ENCODE results near the gene CYP4V2. TPM values are rescaled to one million over a fixed set of nuclear protein-coding genes. Genes with fewer than 3 reads are reported as not detected.
A peak's percentile ranks its signal among the peaks of the same experiment; 100 is the strongest.

Gene CYP4V2
- total RNA-seq, 2 experiments from 2014 or later: 18.3 to 19.2 TPM

DNA sequence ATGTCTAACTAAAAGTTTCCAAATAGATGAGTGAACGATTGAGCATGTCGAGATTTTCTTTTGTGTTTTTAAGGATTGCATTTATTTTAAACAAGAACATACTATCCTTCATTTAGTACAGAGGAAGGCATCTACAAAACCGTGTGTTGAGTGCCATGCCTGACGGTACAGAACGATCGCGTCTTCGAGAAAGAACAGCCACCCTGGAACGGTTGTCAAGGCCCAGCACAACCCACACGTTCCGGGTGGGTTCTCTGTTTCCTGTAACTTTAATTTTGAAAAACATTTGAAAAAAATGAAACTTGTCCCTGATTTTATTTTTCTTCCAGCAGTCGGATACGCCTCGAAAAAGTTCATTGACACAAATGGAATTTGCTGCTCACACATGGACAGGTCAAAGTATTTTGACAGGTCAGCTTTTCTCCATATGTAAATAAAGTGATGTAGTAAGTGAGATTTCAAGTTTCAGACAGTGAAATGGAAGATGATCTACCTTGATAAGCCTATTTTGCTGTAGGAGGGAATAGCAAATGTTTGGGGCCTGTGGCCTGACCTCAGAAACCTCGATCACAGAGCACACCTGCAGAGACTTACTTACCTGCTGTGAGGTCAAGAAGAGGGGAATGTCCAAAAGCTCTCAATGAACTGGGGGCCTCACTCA, 24.4 kb upstream of the CYP4V2 start:
- no peak for ATAC-seq (ENCODE audit: low read depth)
- no peak overlapping the region for H3K27ac Mint-ChIP-seq
- H3K9me3 Mint-ChIP-seq: no peaks in the 10 kb centered on the region
- no peaks in the 10 kb centered on the region for H3K27me3 Mint-ChIP-seq
- H3K4me3 Mint-ChIP-seq: no peak overlapping the region
- H3K4me1 Mint-ChIP-seq: peaks cover 5% of the 10 kb centered on the region
- no peaks in the 10 kb centered on the region for H3K36me3 Mint-ChIP-seq
- POLR2A ChIA-PET: no interaction called here
- no peak for DNase-seq

DNA sequence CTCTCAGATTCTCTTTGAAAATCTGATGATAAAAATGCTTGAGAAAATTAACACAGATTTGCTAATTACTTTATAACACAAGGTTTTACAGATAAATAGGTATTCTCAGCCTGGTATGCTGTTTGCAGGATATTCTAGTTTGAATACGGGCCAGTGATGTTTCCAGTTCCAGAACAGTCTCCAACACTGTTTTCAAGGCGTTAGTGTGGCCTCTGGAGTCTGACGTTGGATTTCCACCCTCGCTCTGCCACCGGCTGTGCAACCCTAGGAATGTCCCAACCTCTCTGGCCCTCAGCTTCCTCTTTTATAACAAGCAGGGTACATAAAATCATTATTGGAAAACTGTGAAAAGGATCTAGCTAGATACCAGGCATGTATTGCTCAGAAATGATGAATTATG, 23.8 kb upstream of the CYP4V2 start:
- peaks cover 5% of the 10 kb centered on the region for H3K4me1 Mint-ChIP-seq
- POLR2A ChIA-PET: no interaction called here
- no peaks in the 10 kb centered on the region for H3K27me3 Mint-ChIP-seq
- H3K36me3 Mint-ChIP-seq: no peaks in the 10 kb centered on the region
- H3K9me3 Mint-ChIP-seq: no peaks in the 10 kb centered on the region
- no peak overlapping the region for H3K27ac Mint-ChIP-seq
- DNase-seq (no peak), ATAC-seq (ENCODE audit: low read depth) (no peak)
- no peak overlapping the region for H3K4me3 Mint-ChIP-seq

DNA sequence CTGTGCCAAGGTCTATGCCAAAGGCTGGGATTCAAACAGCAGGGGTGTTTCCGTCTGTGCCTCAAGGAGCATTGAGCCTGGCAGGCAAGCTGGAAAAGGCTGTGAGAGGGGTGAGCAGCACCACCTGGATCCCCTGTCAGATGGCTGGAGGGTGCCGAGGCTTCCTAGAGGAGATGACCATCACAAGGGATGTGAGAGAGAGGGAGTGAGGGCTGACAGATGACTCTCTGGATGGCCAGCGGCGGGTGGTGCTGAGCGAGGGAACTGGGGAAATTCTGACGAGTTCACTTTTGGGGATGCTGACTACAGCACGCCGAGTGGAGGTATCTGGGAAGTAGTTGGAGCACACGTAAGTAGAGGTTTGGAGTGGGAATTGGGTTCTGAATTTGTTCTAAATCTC, 22.6 kb upstream of the CYP4V2 start:
- no peaks in the 10 kb centered on the region for H3K27me3 Mint-ChIP-seq
- H3K4me3 Mint-ChIP-seq: no peak overlapping the region
- no peaks in the 10 kb centered on the region for H3K9me3 Mint-ChIP-seq
- no peaks in the 10 kb centered on the region for H3K36me3 Mint-ChIP-seq
- POLR2A ChIA-PET: no interaction called here
- peaks cover 5% of the 10 kb centered on the region for H3K4me1 Mint-ChIP-seq
- no peak overlapping the region for H3K27ac Mint-ChIP-seq
- DNase-seq (no peak), ATAC-seq (ENCODE audit: low read depth) (no peak)

- Mint-ChIP-seq H3K4me1 (peaks cover 5% of the 10 kb centered on the region), H3K27ac (no peak overlapping the region), H3K9me3 (no peaks in the 10 kb centered on the region), H3K36me3 (no peaks in the 10 kb centered on the region), H3K4me3 (no peak overlapping the region), H3K27me3 (peaks cover 5% of the 10 kb centered on the region)
- DNase-seq: no peak
- POLR2A ChIA-PET: no interaction called here
- ATAC-seq (ENCODE audit: low read depth): no peak
These were observed 21.9 kb upstream of the CYP4V2 start for GRCh38 chr4:186169333-186169944.

GRCh38 chr4:186169945-186170802, 21.2 kb upstream of the CYP4V2 start:
- H3K36me3 Mint-ChIP-seq: no peaks in the 10 kb centered on the region
- DNase-seq (no peak), ATAC-seq (ENCODE audit: low read depth) (no peak)
- peaks cover 5% of the 10 kb centered on the region for H3K4me1 Mint-ChIP-seq
- H3K27ac Mint-ChIP-seq: no peak overlapping the region
- POLR2A ChIA-PET: no interaction called here
- no peaks in the 10 kb centered on the region for H3K9me3 Mint-ChIP-seq
- peaks cover 5% of the 10 kb centered on the region for H3K27me3 Mint-ChIP-seq
- H3K4me3 Mint-ChIP-seq: no peak overlapping the region

- Mint-ChIP-seq H3K36me3 (no peaks in the 10 kb centered on the region), H3K27ac (no peak overlapping the region), H3K27me3 (peaks cover 10% of the 10 kb centered on the region), H3K9me3 (no peaks in the 10 kb centered on the region), H3K4me3 (no peak overlapping the region), H3K4me1 (peaks cover 5% of the 10 kb centered on the region)
- DNase-seq: no peak
- POLR2A ChIA-PET: no interaction called here
- ATAC-seq (ENCODE audit: low read depth): no peak
These were observed 20.4 kb upstream of the CYP4V2 start for GRCh38 chr4:186170966-186171365.

- Mint-ChIP-seq H3K4me3 (no peak overlapping the region), H3K4me1 (no peaks in the 10 kb centered on the region), H3K27ac (no peak overlapping the region), H3K36me3 (no peaks in the 10 kb centered on the region), H3K27me3 (peaks cover 14% of the 10 kb centered on the region), H3K9me3 (no peaks in the 10 kb centered on the region)
- ATAC-seq (ENCODE audit: low read depth): no peak
- POLR2A ChIA-PET: no interaction called here
- no peak for DNase-seq
These were observed 18.8 kb upstream of the CYP4V2 start for GRCh38 chr4:186172546-186172945.

DNA sequence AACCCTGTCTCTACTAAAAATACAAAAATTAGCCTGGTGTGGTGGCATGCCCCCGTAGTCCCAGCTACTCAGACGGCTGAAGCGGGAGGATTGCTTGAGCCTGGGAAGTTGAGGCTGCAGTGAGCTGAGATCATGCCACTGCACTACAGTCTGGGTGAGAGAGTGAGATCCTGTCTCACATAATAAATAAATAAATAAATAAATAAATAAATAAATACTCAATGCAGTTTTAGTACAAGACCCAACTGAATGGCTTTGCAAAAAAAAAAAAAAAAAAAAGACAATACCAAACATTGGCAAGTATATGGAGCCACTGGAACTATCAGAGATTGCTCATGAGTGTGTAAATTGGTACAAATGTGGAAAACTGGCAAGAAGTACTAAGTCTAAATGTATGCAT, 3.3 kb upstream of the CYP4V2 start:
- Mint-ChIP-seq H3K9me3 (no peaks in the 10 kb centered on the region), H3K36me3 (no peaks in the 10 kb centered on the region), H3K27ac (no peak overlapping the region), H3K4me1 (peaks cover 20% of the 10 kb centered on the region), H3K4me3 (no peak overlapping the region), H3K27me3 (peaks cover 12% of the 10 kb centered on the region)
- ATAC-seq (ENCODE audit: low read depth) (no peak), DNase-seq (no peak)
- POLR2A ChIA-PET: no interaction called here

- peak overlapping the region; percentile 87 for H3K4me3 Mint-ChIP-seq
- DNase-seq (no peak), ATAC-seq (ENCODE audit: low read depth) (no peak)
- H3K27ac Mint-ChIP-seq: peak overlapping the region; percentile 92
- POLR2A ChIA-PET: interaction anchor here (1.2 kb wide), 1 partner anchor 29 kb away, joined by 3 read pairs; no protein-coding TSS in a partner anchor
- peaks cover 3% of the 10 kb centered on the region for H3K27me3 Mint-ChIP-seq
- H3K36me3 Mint-ChIP-seq: no peaks in the 10 kb centered on the region
- H3K9me3 Mint-ChIP-seq: no peaks in the 10 kb centered on the region
- peaks cover 20% of the 10 kb centered on the region for H3K4me1 Mint-ChIP-seq
These were observed 1.7 kb upstream of the CYP4V2 start for GRCh38 chr4:186189656-186190055.

DNA sequence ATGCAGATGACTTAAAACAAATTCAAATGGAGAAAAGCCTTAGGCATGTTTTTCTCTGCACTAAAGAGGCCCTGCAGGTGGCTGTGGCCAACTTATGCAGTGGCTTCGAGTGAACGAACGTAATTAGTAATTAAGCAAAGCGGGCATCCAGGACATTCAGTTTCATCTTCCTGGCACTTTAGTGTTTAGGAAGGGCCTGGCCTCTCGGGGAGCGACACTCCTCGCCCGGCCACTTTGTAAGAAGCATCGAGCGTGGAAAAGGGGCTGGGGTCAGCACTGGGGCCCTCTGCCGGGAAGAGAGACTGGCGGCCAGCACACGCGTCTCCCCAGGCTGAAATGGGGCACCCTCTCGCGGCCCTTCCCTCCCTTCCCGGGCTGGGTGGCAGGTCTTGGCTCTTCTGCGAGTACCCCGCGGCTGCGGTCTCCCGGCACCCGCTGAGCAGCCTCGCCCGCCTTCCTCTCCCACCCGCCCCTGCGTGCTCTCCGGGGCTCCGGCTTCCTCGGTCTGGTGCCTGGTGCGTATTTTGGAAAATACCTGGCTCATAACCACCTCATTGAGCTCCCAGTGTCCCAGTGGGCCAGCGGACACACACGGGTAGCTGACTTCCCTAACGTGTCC, 677 bp upstream of the CYP4V2 start:
- Mint-ChIP-seq H3K9me3 (no peaks in the 10 kb centered on the region), H3K4me1 (peaks cover 20% of the 10 kb centered on the region), H3K4me3 (peak overlapping the region; percentile 87), H3K27ac (peak overlapping the region; percentile 92), H3K36me3 (peaks cover 4% of the 10 kb centered on the region), H3K27me3 (no peaks in the 10 kb centered on the region)
- POLR2A ChIA-PET: interaction anchor here (1.2 kb wide), 1 partner anchor 46 kb away, joined by 3 read pairs; no protein-coding TSS in a partner anchor
- DNase-seq (peak; percentile 69), ATAC-seq (ENCODE audit: low read depth) (peak; percentile 29)

GRCh38 chr4:186192066-186192612, 772 bp downstream of the CYP4V2 start:
- Mint-ChIP-seq H3K9me3 (no peaks in the 10 kb centered on the region), H3K36me3 (peaks cover 14% of the 10 kb centered on the region), H3K4me1 (peaks cover 20% of the 10 kb centered on the region), H3K27ac (peak overlapping the region; percentile 94), H3K4me3 (peak overlapping the region; percentile 92), H3K27me3 (no peaks in the 10 kb centered on the region)
- DNase-seq (no peak), ATAC-seq (ENCODE audit: low read depth) (peak; percentile 7)
- POLR2A ChIA-PET: interaction anchor here (0.7 kb wide), 1 partner anchor 9 kb away, joined by 4 read pairs; no protein-coding TSS in a partner anchor

DNA sequence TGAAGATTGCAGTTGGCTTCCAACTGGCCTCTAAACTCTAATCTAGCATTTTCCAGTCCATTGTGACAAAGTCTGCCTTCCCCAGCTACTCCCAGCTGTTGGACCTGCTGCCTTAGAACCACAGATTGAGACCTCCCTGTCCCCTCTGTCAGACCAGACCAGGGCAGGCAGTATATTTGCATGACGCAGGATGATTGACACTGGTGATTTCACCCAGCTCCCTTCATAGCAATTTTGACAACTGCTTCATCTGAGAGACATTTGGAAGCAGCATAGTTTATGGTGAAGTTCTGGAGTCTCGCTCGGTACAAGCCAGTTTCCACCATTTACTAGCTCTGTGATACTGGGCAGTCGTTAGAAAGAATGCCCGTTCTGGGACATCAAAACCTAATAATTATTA, 2.5 kb downstream of the CYP4V2 start:
- H3K36me3 Mint-ChIP-seq: peaks cover 15% of the 10 kb centered on the region
- peaks cover 20% of the 10 kb centered on the region for H3K4me1 Mint-ChIP-seq
- H3K9me3 Mint-ChIP-seq: no peaks in the 10 kb centered on the region
- H3K27ac Mint-ChIP-seq: no peak overlapping the region
- ATAC-seq (ENCODE audit: low read depth) (no peak), DNase-seq (no peak)
- H3K27me3 Mint-ChIP-seq: no peaks in the 10 kb centered on the region
- POLR2A ChIA-PET: no interaction called here
- H3K4me3 Mint-ChIP-seq: no peak overlapping the region

GRCh38 chr4:186196063-186196462, 4.7 kb downstream of the CYP4V2 start:
- H3K36me3 Mint-ChIP-seq: peaks cover 17% of the 10 kb centered on the region
- ATAC-seq (ENCODE audit: low read depth) (no peak), DNase-seq (no peak)
- no peaks in the 10 kb centered on the region for H3K9me3 Mint-ChIP-seq
- H3K27ac Mint-ChIP-seq: no peak overlapping the region
- H3K4me1 Mint-ChIP-seq: peaks cover 7% of the 10 kb centered on the region
- no peak overlapping the region for H3K4me3 Mint-ChIP-seq
- POLR2A ChIA-PET: no interaction called here
- no peaks in the 10 kb centered on the region for H3K27me3 Mint-ChIP-seq

All from activated naive CD8-positive, alpha-beta T cell treated with anti-CD3 and anti-CD28 coated beads, Interleukin-2, amount 10 ng/mL, durations not matched to agents 7 days and 5 days (primary cell).